NOMO-1 treated with DMSO at 0.1 percent for 48 hours (cell line): ENCODE results near the gene RBKS.
"Not testable (repeated sequence)": the region's sequence is repeated elsewhere in the genome, so short reads cannot be mapped to it uniquely, and the experiment has no call there.

Experiments used
- DNase-seq: peaks from one replicate; lab custom pipeline; 2025; ENCODE audit not compliant: unreplicated experiment; lab: John Stamatoyannopoulos, UW

RBKS gene

GRCh38 chr2:27907547-27907946 is 17.4 kb upstream of the RBKS start:
- DNase-seq = no peak

- DNase-seq = no peak
These were observed 15.9 kb upstream of the RBKS start for GRCh38 chr2:27906074-27906473.

GRCh38 chr2:27904405-27904665 is 14.1 kb upstream of the RBKS start:
- no peak for DNase-seq

- no peak for DNase-seq
These were observed 13.6 kb upstream of the RBKS start for GRCh38 chr2:27903649-27904404.

GRCh38 chr2:27903018-27903417 is 12.8 kb upstream of the RBKS start:
- no peak for DNase-seq

DNA sequence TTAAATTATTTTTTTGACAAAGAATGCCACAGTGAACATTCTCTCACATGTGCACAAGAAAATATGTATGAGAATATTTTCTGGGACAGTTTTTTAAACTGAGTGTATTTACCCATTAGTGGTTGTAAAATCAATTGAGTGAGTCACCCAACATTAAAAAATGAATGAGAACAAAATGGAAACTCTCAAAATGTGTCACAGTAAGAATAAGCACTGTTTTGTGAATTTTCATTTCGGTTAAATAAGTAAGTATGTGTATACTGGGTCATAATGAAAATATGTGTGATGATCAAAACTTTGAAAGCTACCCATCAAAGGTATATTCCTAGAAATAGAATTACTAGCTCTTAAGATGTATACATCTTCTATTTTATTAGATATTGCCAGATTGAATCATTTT is 11.9 kb upstream of the RBKS start:
- no peak for DNase-seq

DNA sequence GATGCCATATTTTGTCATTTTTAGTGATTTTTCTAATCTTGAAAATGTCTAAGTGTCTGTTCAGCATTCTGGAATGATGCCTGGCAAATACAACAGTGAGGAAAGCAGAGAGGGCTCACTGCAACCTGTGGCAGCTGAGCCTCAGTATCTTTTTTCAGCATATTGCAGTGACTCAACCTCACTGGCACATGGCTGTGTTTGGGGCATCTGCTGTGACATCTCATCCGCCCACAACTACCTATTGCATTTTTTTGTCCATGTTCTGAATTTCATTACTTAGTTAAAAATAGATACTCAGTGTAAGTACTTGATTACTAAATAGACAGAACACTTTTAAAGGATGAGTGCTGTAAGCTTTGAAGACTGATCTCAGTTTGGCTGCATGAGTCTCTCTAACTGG is 11.0 kb upstream of the RBKS start:
- peak; percentile 59 for DNase-seq

- DNase-seq = peak; percentile 66
These were observed 7.5 kb upstream of the RBKS start for GRCh38 chr2:27897717-27898116.

DNA sequence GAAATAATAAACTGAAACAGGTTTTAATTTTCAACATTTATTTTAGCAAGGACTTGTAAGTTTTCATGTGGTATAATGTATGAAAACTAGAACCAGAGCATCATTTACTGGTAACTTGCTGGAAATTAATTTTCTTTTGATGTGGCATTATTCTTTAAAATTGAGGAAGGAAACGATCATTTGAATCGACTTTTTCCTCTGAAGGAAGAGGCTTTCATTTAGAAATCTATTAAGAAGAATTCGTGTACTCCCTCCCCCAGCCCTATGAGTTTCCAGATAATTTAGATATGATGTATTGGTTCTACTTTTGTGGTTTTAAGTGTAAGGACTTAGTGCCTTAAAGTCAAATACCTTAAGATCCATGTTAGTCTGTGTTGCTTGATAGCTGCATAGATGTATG is 2.8 kb upstream of the RBKS start:
- DNase-seq = peak; percentile 44

- DNase-seq = peak; percentile 46
These were observed 1.5 kb upstream of the RBKS start for GRCh38 chr2:27891673-27892105.

- peak; percentile 74 for DNase-seq
These were observed 911 bp upstream of the RBKS start for GRCh38 chr2:27890924-27891672.

DNA sequence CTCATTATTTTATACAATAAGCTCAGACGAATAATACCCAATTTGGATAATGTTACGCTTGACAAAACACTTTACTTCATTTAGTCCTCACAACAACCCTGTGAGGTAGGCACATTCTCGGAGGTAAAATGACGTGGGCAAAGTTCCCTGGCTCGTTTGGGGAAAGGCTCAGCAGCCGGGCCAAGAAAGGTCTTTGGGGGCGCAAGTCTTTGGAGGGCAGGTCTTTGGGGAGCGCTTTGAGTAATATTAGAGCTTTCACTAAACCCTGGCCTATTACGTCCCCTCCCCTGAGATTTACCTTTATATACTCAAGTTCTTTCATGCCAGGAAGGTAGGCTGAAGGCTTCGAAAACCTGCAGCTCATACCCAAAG is 427 bp downstream of the RBKS start:
- peak; percentile 64 for DNase-seq

DNA sequence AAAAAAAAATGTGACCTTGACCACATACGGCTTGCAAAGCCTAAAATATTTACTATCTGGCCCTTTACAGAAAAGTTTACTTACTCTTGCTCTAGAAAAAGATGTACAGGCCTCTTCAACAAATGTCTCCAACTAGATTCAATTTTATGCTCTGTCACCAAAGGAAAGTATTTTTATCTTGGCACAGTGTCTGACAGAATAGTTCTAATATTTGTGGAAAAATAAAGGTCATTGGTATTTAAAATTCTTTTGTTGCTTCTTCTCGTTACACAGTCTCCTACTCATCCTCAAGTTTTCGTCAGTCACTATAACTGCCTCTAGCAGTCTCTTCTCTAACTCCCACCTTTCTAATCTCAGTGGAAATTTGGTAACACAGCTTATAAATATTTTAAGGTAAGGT is 1.4 kb downstream of the RBKS start:
- DNase-seq = no peak

DNA sequence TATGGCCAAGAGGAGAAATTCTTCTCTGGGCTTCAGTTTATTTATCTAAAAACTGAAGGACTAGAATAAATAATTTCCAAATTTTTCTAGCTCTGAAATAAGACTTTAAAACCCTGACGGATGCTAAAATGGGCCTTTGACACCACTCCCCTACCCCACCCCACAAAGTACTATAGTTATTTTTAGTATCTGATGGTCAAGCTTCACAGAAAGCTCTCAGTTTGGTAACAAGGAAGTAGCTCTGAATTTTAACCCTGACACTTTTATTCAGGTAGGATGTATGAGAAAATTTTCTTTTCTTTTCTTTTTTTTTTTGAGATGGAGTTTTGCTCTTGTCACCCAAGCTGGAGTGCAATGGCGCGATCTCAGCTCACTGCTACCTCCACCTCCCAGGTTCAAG is 2.4 kb downstream of the RBKS start:
- peak; percentile 32 for DNase-seq

DNA sequence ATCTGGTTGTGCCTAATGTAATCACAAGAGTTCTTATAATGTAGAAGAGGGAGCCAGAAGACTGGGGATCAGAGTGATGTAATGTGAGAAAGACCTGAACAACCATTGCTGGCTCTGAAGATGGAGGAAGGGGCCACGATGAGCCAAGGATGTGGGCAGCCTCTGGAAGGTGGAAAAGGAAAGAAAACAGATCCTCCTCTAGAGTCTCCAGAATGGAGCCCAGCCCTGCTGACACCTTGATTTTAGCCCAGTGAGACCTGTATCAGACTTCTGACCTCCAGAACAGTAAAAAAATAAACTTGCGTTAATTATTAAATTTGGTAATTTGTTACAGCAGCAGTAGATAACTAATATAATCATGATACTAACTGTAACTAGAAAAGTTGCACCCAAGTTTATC is 3.1 kb downstream of the RBKS start:
- no peak for DNase-seq

DNA sequence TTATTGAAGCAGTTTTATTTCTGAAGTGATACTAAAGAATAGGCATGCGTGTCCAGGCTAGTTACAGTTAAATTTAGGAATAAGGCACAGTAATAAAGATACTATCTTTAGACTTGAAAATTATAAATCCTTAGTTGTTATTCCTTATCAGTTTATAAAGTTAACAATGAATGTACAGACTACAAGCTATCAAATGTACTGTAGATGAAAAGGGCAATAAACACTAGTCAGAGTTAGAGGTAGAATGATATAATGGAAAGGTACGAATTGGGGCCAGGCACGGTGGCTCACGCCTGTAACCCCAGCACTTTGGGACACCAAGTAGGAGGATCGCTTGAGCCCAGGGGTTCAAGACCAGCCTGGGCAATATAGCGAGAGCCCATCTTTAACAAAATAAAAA is 3.9 kb downstream of the RBKS start:
- DNase-seq = no peak

DNA sequence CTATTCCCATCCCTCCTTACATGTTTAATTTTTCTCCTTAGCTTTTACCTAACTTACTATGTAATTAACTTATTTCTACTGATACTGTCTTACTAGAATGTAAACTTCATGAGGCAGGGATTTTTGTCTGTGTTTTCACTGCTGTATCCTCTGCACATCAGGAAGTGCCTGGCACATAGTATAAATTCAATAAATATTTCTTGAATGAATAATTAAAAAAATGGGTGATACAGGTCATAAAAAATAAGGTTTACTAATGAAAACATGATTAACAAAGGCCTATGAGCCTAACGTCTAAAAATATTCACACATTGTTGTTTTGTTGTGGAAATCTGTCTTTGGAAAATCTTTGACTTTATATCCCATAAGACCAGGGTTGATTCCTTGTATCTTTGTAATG is 4.5 kb downstream of the RBKS start:
- no peak for DNase-seq

DNA sequence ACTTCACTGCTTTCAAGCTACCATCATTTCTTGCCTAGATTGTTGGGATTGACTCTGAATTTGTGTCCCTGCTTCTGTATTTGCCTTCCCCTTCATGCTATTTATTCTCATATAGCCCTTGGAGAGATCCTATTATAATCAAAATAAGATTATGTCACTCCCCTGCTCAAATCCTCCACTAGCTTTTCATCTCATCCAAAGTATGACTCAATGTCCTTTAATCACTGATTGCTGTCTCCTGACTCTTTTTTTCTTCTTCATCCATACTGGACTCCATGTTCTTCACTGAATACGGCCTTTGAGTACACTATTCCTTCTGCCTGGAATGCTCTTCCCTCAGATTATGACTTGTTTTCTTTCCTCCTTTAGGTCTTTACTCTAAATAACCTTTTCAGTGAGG is 5.0 kb downstream of the RBKS start:
- DNase-seq = no peak

- no peak for DNase-seq
These were observed 5.6 kb downstream of the RBKS start for GRCh38 chr2:27884601-27885000.

- DNase-seq = not testable (repeated sequence)
These were observed 7.6 kb downstream of the RBKS start for GRCh38 chr2:27882584-27882922.

DNA sequence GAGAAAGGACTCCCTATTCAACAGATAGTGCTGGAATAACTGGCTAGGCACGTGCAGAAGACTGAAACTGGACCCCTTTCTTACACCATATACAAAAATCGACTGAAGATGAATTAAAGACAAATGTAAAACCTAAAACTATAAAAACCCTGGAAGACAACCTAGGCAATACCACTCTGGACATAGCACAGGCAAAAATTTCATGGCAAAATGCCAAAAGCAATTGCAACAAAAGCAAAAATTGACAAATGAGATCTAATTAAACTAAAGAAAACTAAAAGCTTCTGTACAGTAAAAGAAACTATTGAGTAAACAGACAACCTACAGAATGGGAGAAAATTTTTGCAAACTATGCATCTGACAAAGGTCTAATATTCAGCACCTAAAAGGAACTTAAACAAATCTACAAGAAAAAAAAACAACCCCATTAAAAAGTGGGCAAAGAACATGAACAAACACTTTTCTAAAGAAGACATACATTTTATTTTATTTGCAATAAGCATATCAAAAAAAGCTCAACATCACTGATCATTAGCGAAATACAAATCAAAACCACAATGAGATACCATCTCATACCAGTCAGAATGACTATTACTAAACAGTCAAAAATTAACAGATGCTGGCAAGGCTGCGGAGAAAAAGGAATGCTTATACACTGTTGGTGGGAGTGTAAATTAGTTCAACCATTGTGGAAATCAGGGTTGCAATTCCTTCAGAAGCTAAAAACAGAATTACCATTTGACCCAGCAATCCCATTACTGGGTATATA is 8.2 kb downstream of the RBKS start:
- not testable (repeated sequence) for DNase-seq

DNA sequence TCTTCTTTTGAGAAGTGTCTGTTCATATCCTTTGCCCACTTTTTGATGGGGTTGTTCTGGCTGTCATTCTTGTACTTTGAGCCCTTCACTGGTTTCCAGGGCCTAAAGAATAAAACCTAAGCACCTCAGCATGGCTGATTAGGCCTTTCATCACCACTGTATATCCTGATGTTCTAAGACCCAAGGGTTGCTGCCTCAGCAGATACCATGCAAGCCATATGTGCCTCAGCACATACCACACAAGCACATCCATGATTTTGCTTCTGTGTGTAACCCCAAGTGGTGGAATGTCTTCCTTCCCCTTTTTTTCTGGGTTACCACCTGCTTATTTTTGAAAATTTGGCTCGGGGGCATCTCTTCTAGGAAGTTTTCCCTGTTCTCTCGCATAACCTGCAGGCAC is 11.4 kb downstream of the RBKS start:
- DNase-seq = no peak
